H7 (cell line): Measurements from ENCODE around the gene SALL1. TPM values are rescaled to one million over a fixed set of nuclear protein-coding genes. Genes with fewer than 3 reads are reported as not detected.

Source experiments
- DNase-seq: peaks from one replicate; pipeline ENCODE4 v3.0.0; 2012
- H3K27me3 ChIP-seq: 2 replicates; pipeline ENCODE4 v1.6.0; 2011; ENCODE audit warnings: mild to moderate bottlenecking, low read length; ENCODE audit not compliant: control insufficient read depth, insufficient read depth
- H3K36me3 ChIP-seq: replicated peaks from 2 replicates; pipeline ENCODE4 v1.5.1; 2011; ENCODE audit warnings: low read length; ENCODE audit not compliant: control insufficient read depth, insufficient read depth
- H3K4me3 ChIP-seq: 2 replicates; pipeline ENCODE4 v1.5.1; 2011; ENCODE audit warnings: low read depth, mild to moderate bottlenecking, control low read depth, low read length, moderate library complexity; ENCODE audit not compliant: insufficient read depth
- total RNA-seq: library from RNA; depleted of rRNA; stranded (reverse); fragments of >200 nt; shearing (Covaris generic); gene quantifications from 2 replicates; pipeline ENCODE4 v1.2.3, GENCODE V29; 2014

Gene SALL1
- total RNA-seq, 1 experiment from 2014 or later: 38.2 TPM

DNA sequence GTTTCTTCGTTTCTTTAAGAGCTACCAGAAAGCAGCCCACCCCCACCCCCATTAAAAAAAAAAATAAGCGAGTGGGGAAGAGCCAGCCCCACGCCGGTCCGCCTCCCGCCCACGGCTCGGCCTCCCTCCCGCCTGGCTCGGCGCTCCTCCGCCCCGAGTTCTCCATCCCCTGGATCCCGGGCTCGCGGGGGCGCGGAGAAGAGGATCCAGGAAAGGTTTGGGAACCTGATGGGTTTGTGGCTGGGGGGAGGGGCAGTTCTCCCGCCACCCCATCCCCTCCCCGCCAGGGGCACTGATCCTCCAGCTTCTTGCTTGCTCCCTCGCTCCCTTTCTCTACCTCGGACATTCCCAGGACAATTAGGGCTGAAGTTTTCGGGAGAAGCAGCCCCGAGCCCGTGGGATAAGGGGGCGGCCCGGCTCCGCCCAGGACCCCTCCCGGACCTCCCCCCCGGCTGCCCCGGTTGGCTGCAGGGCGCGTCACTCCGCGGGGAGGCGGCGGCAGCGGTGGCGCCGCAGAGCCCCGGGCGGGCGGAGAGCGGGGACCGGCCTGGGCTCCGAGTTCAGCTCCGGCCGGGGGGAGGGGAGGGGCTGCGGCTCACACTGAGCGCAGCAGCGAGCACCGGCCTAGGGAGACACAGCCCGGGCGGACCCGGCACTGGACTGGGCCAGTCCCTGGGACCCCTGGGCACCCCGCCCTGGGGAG lies 1.0 kb upstream of the SALL1 start:
- no peaks in the 10 kb centered on the region for H3K36me3 ChIP-seq
- peaks cover 54% of the 10 kb centered on the region for H3K27me3 ChIP-seq
- peak overlapping the region; percentile 90 for H3K4me3 ChIP-seq
- peak; percentile 97 for DNase-seq

DNA sequence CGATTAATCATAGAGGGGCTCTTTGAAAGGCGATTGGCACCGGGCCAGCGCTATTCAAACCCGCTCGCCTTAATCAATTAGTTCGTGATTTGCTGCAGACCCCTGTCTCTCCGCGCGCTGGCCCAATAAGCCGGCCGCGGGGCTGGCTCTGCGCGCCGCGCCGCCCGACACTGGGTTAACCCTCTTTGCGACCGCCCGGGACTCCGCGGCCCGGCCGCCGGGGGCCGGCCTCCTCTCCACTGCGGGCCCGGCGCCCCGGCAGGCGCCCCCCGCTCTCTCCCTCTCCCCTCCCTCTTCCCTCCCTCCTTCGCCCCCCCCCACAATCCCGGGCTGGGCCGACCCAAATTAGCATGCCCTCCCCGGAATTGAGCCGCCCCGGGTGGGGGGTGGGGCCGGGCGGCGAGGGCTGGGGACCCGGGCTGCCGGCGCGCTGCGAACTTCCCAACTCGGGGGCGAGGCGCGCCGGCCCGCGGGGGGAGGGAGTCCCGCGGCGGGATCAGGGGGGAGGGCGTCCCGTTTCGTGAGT lies 428 bp upstream of the SALL1 start:
- Histone ChIP-seq H3K27me3 (peaks cover 48% of the 10 kb centered on the region), H3K36me3 (no peaks in the 10 kb centered on the region), H3K4me3 (peak overlapping the region; percentile 90)
- DNase-seq: peak; percentile 95

DNA sequence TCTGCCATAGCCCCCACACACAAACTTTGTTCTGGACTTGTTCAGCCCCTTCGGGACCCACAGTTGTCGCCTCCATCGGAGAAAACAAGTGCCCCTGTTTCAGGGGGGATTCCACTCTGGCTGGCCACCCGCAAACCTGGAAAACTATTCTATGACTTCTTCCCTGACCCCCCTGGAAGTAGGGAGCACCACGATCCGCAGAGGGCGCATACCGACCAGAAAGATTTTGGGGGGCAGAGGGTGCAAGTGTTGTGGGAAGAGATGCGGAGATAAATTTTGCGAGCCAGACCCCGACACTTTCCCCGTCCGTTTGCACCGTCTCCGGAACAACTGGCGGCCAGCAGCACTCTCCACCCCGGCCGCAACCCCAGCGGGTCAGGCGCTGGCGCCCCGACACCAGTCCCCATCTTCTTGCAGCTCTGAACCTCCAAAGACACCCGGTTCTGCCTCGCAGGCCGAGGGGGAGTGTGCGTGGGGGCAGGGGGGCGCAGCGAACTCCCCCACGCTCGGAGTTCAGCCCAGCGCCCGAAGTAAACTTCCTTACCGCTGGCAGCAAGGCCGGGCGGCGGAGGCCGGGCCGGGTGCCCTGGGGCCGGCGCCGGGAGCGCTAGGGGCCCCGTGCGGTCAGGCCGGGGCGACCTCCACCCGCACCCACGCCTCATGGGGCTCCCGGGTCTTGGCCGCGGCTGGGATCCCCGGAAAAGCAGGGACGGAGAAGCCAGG lies 744 bp downstream of the SALL1 start:
- DNase-seq: peak; percentile 65
- H3K36me3 ChIP-seq: no peaks in the 10 kb centered on the region

DNA sequence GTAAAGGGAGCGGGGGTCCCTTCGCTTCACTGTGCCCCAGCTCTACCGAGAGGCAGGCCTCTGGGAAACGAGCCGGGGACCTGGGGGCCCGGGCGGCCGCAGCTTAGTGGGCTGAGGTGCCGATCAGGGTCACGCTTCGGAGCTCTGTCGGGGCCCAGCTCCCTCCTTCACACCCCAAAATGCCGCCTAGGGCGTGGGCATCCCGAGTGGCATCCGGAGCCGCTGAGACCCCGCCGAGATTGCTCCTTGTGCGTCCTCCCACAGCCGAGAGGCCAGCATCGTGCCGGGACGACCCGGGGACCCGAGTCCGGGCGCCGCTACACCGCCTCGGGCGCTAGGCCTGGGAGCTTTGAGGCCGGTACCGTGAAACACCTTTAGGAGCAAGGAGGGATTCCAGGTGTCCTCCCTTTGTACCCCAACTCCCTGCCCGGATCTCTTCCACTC lies 1.3 kb downstream of the SALL1 start:
- peaks cover 36% of the 10 kb centered on the region for H3K27me3 ChIP-seq
- peak; percentile 56 for DNase-seq
- no peaks in the 10 kb centered on the region for H3K36me3 ChIP-seq
- H3K4me3 ChIP-seq: peak overlapping the region; percentile 90

More for the DNA sequence above, 744 bp downstream of the SALL1 start:
- Histone ChIP-seq H3K27me3 (peaks cover 39% of the 10 kb centered on the region), H3K4me3 (peak overlapping the region; percentile 90)

DNA sequence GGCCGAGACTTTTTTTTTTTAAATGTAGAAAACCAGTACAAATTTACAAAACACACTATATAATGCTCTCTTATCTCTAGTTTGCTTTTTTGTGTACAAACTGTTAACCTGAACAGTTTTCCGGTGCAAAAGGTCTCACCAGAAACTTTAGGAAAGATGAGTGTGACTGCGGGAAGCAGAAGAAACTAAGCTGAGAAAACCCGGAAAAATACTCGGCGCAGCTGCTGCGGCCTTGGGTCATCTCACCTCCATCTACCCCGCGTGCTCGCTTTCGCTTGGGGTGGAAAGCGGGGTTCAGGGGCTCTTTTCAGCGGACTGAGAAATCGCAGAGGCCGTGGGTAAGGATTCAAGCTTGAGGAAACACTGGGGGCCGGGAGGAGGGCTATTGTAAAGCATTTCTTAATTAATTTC lies 1.8 kb downstream of the SALL1 start:
- DNase-seq: no peak
- Histone ChIP-seq H3K27me3 (peaks cover 35% of the 10 kb centered on the region), H3K36me3 (no peaks in the 10 kb centered on the region), H3K4me3 (peak overlapping the region; percentile 90)

DNA sequence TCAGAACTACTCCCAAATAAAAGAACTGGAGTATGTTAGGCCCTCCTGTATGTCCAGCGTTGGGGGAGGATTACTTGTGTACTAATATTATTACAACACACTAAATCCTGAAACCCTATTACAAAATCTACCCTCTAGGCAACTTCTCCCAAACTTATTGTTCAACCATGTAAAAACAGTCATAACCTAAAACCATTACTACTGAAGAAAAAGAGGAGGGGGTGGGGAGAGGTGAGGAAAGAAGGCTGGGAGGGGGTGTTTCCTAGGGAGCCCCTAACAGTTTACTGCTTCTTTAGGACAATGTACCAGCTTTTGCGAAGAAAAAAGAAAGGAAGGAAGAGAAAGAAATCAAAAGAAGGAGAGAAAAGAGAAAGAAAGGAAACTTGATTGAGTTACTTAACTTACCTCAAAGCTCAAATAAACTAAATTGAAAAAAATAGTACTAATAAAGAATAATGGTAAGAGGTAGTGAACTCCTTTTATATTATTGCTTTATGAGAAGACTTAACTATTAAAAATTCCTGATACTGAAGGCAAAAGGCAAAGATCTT lies 2.3 kb downstream of the SALL1 start:
- peaks cover 33% of the 10 kb centered on the region for H3K27me3 ChIP-seq
- H3K4me3 ChIP-seq: peak overlapping the region; percentile 90
- H3K36me3 ChIP-seq: no peaks in the 10 kb centered on the region
- DNase-seq: no peak

DNA sequence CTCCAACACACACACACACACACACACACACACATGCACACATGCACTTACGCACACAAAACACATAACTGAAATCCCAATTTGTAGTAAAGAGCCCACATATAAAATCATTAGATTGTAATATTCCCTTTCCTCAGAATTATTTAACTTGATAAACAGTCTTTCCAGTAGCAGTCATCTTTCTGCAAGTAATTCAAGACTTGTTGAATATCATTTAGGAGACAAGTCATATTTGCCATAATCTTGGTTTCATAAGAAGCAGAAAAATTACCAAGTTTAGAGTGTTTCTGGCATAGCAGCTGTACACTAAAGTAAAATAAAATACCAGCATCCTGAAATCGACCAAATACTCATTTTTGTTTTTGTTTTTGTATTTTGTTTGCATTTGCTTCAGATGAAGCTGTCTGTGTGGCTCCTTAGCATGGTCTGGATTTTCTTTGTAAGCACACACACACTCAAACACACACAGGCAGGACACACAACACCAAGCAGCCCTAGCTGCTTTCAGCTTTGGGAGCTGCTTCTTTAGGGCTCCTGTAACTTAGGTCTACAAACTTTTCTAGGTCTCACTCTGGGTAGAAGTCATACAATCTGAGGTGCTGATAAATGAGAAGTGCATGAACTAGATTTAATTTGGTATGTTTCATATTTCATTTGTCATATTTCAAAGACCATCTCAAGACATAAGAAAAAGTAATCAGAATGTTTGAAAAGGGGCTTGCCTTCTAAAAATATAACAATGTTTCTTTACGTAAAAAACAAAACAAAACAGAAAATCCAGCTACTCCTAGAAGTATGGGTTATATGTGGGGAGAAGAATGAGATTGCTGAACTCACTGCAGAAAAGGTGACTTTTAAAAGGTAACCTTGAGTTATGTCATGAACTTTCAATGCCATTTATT lies 3.0 kb downstream of the SALL1 start:
- H3K4me3 ChIP-seq: peak overlapping the region; percentile 10; the same call in 1 of the 2 replicates
- H3K36me3 ChIP-seq: no peaks in the 10 kb centered on the region
- H3K27me3 ChIP-seq: peaks cover 26% of the 10 kb centered on the region
- DNase-seq: no peak

DNA sequence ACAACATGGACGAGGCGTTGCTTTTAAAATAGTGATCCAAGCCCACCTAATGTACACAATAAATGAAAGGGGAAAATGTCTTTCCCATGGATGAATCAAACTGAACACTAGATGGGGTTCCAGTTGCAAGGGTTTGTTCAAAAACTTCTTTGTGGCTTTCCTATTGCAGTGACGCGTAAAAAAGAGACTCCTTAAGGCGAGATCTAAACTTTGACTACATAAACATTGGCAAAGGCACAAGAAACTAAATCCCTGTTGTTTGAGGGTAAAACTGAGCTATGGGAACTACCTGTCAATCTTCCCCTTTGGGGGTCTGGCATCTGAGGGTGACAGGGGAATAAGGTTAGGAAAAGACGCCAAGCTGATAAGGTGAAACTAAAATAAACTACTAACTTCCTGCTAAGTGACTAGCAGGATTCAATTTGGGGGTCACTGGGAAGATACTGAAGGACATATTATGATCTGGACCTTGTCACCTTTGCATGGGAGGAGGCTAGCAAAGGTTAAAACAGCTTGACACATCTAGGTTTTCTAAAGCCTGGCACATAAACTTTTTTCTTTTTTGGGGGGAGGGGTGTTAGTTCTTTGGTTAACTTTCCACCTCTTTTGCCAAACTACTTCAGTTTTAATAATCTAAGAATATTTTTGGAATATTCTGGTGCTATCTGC lies 4.7 kb downstream of the SALL1 start:
- no peak for DNase-seq
- H3K4me3 ChIP-seq: no peak overlapping the region

DNA sequence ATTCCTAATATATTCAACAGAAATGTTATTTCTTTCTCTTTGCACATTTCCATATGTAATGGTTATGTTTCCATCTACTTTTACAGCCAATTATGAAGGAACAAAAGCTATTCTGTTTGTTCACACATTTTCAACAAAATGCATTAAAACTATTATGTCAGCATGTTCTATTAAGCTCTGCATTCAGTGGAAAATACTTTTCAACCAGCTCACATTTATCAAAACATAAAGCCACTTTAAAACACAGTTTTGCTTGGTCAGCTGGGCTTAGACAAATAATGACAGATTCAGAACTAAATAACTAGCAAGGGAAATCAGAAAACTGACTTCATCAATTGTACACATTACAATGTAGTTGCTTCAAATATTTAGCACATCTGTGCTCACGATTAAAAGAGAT lies 6.9 kb downstream of the SALL1 start:
- no peak for DNase-seq
- peaks cover 16% of the 10 kb centered on the region for H3K36me3 ChIP-seq
- peaks cover 11% of the 10 kb centered on the region; the same call in 1 of the 2 replicates for H3K27me3 ChIP-seq
- H3K4me3 ChIP-seq: no peak overlapping the region

More for the DNA sequence above, 4.7 kb downstream of the SALL1 start:
- Histone ChIP-seq H3K36me3 (no peaks in the 10 kb centered on the region; the same call in 1 of the 2 replicates), H3K27me3 (peaks cover 24% of the 10 kb centered on the region)

DNA sequence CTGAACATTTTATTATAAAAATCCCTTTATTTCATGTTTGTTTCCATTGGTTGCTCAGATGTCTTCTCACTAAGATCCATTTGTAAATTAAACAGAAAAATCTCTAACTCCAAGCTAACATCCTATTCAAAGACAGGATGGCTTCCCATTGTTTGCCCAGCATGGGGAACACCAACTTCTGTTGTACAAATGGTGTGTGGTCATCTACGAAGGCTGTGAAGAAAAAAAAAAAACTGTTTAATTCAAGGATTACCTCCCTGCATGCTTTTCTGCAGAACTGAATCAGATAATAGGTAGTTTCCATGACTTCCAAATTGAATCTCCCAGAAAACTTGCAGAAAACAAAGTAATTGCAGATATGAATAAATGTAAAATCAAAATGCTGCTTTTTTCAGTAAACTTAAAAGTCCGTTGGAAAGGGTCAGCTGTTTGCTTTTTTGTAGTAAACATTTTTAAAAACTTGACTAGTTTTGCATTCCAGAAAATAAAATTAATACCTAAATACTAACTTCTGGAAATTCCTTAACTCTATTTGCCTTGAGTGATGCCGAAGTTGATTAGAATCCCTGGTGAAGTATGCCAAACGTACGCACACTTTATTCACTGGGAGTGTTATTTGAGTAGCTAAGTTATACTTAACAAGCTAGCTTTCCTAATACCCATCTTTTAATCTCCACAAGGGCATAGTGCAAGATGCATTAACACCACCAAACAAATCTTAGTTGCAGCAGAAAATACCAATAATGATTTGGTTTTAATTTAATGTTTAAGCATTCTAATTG lies 7.7 kb downstream of the SALL1 start:
- Histone ChIP-seq H3K27me3 (peaks cover 6% of the 10 kb centered on the region; the same call in 1 of the 2 replicates), H3K36me3 (peaks cover 21% of the 10 kb centered on the region), H3K4me3 (no peak overlapping the region)
- DNase-seq: peak; percentile 61

DNA sequence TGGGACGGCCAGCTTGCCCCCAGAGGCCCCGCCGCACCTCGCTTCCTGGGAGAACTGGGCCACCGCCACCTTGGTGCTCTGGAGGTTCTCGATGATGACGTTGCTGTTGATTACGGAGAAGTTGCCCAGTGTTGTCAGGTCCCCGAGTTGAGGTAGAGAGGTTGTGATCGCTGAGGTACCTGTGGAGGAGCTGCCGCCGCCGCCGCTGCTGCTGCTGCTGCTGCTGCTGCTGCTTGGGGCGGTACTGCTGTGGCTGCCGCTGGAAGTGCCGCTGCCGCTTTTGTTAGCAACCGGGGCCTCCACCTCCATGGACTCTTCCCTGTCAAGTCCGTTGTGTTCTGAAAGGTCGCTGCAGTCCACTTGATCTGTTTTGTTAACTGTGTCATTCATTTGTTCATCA lies 9.5 kb downstream of the SALL1 start:
- no peak overlapping the region for H3K4me3 ChIP-seq
- peaks cover 21% of the 10 kb centered on the region for H3K36me3 ChIP-seq
- no peaks in the 10 kb centered on the region for H3K27me3 ChIP-seq
- no peak for DNase-seq

DNA sequence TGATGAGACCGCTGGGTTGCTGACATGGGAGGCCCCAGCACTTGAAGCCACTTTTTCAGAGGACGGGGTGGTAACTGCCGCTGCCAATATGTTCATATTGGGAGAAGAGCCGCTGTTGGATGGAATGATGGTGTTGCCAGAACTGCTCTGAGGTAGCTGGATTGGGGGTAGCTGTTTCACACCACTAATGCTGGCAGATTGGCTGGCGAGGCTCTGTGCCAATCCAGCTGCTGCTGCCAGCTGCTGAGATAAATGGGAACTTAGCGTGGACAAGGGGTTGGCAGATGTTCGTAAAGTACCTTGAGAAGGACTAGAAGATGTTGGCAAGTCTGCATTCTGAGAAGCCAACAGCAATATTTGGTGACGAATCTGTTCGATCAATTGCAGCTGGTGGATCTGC lies 10.0 kb downstream of the SALL1 start:
- peaks cover 21% of the 10 kb centered on the region for H3K36me3 ChIP-seq
- H3K4me3 ChIP-seq: no peak overlapping the region
- DNase-seq: no peak
- H3K27me3 ChIP-seq: no peaks in the 10 kb centered on the region

DNA sequence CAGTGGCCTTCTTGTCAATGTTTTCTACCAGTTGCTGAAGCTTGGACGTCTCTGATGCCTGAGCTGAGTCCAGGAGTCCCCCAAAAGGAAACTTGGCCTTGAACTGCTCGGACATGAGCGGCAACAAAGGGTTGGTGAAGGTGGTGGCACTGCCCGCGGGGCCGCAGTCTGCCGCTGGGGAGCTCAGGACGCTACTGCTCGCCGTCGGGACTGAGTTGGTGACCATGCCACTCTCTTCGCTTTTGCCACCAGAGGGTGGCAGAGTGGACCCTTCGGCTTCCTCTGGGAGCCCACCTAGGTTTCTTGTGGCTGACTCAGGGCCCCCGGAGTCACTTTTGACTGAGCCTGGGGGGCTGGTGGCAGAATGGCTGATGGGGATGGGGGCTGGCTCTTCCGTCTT lies 11.0 kb downstream of the SALL1 start:
- peaks cover 21% of the 10 kb centered on the region for H3K36me3 ChIP-seq
- no peak for DNase-seq
- H3K27me3 ChIP-seq: no peaks in the 10 kb centered on the region
- no peak overlapping the region for H3K4me3 ChIP-seq
